NCI-H69 (cell line): ENCODE measurements around the gene SMIM44.
"Not testable (repeated sequence)": the region's sequence is repeated elsewhere in the genome, so short reads cannot be mapped to it uniquely, and the experiment has no call there.

Source experiments
- DNase-seq: peaks from one replicate; lab custom pipeline; 2025; lab: John Stamatoyannopoulos, UW

SMIM44 gene

DNA sequence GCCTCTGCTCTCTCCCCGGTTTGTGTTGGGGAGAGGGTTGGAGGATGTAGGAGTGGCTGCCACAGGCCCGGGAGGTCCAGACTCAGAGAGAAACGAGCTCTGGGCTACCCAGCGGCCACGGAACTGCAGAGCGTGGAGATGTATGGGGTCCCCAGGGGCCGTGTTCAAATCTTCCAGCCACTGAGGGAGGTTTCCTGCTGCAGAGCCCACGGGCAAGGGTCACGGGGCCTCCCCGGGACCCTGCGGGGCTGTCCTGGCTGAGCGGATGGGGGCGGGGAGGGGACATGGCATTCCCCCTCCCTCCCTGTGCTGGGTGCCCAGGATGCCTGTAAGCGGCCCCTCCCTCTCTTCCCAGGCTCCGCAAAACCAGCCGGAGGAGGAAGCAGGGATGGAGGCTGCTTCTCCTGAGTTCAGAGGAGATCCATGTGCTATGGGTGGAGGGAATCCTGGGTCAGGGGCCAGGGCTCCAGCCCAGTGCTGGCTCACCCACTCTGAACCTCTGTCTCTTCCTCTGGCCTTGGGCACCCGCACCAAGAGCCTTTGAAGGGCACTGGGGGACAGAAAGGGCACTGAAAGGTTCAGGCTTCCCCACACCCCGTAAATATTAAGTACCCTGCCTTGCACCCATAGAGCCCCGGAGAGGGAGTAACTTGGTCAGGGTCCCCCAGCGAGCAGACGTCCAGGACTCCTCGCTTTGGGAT, 25.6 kb downstream of the SMIM44 start:
- no peak for DNase-seq

DNA sequence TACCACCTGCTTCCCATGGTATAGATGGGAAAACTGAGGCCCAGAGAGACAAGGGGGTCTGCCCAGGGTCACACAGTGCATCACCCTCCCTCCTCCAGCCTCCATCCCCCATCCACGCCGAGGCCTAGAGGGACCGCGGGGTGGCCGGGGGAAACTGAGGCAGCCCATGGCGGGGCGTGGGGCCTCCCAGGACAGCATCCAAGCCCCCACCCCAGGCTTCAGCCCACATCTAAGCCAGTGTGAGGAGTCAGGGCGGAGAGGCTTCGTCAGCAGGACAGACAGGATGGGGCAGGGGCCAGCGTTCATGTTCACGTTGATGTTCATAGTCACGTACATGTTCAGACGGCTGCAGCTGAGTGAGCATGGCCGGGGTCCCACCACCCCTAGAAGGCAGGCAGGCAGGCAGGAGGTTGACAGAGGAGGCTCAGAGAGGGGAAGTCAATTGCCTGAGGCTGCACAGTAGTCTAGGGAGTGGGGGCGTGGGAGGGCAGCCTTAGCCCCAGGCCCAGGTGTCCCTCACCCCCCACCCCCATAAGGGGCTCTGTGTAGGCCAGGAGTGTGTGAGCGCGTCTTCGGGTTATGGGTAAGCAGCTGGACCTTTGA, 26.2 kb downstream of the SMIM44 start:
- DNase-seq = no peak

DNA sequence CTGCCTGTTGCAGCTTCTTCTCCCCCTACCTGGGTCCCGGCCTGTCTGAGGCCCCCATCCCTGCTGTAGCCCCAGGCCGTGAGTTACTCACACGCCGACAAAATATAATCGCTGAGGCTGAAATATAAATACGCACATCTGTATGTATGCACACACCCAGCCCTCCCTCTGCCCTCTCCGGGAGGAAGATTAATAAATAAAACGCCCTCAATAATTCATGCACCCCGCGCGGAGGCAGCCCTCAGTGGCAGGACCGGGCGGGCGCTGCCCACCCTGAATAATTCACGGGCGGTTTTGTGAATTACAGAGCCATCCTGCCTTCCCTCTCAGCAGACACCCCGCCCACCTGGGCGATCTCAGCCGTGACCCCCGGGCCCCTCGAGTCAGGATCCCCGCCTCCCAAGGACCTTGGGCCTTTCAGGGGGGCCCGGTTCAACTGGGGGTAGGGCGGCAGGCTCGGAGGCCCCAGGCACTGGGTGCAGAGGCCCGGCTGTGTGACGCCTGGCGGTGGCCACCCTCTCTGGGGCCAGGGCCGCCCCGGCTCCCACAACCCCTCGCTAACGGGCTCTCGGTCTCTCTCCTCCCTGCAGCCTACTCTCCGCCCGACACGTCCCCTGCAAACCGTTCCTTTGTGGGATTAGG, 27.2 kb downstream of the SMIM44 start:
- DNase-seq = peak; percentile 35

DNA sequence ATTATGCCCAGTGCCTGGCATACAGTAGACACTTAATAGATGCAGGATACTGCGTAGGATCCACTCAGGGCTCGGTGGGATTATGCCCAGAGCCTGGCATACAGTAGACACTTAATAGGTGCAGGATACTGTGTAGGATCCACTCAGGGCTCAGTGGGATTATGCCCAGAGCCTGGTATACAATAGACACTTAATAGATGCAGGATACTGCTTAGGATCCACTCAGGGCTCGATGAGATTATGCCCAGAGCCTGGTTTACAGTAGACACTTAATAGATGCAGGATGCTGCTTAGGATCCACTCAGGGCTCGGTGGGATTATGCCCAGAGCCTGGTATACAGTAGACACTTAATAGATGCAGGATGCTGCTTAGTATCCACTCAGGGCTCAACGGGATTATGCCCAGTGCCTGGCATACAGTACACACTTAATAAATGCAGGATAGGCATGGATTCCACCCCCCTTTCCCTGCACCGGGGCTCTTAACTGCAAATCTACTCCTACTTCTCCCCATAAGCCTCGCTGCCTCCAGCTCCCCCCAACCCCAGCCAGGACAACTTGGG, 27.8 kb downstream of the SMIM44 start:
- DNase-seq = no peak

- no peak for DNase-seq
Measured at GRCh38 chr19:3454656-3455392, 28.4 kb downstream of the SMIM44 start.

GRCh38 chr19:3453840-3454239, 29.4 kb downstream of the SMIM44 start:
- no peak for DNase-seq

DNA sequence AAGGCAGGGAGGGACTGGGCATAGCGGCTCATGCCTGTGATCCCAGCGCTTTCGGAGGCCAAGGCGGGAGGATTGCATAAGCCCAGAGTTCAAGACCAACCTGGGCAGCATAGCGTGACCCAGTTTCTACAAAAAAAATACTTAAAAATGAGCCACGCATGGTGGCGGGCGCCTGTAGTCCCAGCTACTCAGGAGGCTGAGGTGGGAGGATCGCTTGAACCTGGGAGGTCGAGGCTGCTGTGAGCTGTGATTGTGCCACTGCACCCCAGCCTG, 30.4 kb downstream of the SMIM44 start:
- not testable (repeated sequence) for DNase-seq

DNA sequence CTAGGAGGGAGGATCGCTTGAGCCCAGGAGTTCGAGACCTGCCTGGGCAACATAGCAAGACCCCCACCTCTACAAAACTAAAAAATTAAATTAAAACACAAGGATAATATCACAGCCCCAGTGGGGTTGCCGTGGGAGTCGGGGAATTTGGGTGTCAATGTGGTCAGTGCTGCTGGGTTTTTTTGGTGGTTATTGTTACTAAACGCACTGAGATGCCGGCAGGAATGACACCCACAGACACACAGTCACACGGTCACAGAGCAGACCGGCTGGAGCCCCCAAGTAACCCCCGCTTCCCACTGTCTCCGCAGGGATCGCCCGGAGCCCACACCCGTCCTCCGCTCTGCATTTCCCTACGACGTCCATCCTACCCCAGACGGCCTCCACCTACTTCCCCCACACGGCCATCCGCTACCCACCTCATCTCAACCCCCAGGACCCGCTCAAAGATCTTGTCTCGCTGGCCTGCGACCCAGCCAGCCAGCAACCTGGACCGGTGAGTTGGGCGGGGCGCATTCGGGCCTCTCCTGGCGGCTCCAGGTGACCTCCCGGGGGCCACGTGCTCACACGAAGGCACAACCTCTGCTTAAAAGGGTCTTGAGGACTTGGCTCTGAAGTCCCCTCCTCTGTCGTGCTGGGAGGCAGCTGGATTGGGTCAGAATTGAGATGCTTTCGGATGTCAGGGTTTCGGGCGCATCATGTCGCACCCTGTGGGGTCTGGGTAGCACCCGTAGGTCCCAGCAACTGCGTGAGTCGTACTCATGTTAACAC, 30.9 kb downstream of the SMIM44 start:
- DNase-seq = no peak

DNA sequence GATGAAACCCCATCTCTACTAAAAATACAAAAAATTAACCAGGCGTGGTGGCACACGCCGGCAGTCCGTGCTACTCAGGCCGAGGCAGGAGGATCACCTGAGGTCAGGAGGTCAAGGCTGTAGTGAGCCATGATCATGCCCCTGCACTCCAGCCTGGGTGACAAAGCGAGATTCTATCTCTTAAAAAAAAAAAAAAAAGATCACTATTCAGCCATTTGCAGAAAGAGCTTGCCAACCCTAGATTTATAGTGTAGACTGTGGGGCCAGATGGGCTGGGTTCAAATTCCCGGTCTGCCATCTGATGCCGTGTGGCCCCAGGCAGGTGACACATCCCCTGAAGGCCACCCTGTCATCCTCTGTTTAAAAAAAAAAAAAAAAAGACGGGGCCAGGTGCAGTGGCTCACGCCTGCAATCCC, 31.8 kb downstream of the SMIM44 start:
- DNase-seq = no peak

GRCh38 chr19:3450796-3451411, 32.3 kb downstream of the SMIM44 start:
- DNase-seq = no peak

DNA sequence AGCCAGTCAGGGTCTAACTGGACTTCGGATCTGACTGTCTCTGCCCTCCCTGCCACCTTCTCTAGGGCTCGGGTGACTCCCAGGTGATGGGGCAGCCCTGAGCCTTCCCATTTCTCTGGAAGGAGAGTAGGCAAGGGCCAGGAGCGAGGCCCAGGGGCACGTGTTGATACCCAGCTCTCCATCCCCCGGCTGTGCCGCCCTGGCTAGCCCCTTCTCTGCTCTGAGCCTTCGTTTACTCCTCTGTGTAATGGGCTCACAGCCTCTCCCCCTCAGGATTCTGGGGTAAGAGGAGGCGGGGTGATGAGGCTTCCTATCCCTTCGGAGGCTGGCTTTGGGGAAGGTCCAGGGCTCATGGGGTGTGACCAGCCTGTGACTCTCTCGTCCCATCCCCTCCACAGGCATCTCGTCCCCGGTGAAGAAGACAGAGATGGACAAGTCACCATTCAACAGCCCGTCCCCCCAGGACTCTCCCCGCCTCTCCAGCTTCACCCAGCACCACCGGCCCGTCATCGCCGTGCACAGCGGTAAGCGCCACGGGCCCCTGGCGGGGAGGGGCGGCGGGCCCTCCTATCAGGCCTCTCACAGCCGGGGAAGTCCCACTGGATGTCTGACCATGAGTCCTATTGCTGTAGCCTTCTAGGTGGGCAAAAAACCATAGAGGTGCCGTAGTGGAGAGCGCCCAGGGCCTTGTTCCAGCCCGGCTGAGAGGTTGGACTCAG, 34.5 kb downstream of the SMIM44 start:
- DNase-seq = no peak

DNA sequence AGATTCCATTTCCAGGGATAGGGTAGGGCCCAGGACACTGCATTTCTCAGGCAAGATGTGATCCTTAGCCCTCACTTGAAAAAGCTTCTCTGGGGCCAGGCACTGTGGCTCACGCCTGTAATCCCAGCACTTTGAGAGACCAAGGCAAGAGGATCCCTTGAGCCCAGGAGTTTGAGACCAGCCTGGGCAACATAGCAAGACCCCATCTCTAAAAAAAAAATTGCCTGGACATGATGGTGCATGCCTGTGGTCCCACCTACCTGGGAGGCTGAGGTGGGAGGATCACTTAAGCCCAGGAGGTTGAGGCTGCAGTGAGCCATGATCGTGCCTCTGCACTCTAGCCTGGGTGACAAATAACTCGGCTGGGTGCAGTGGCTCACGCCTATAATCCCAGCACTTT, 36.6 kb downstream of the SMIM44 start:
- DNase-seq = not testable (repeated sequence)

GRCh38 chr19:3444695-3445234, 38.5 kb downstream of the SMIM44 start:
- DNase-seq = no peak

- DNase-seq = peak; percentile 97
Measured at GRCh38 chr19:3443840-3444694, 39.2 kb downstream of the SMIM44 start.

GRCh38 chr19:3442487-3443071, 40.7 kb downstream of the SMIM44 start:
- peak; percentile 47 for DNase-seq

GRCh38 chr19:3441986-3442329, 41.3 kb downstream of the SMIM44 start:
- peak; percentile 61 for DNase-seq

DNA sequence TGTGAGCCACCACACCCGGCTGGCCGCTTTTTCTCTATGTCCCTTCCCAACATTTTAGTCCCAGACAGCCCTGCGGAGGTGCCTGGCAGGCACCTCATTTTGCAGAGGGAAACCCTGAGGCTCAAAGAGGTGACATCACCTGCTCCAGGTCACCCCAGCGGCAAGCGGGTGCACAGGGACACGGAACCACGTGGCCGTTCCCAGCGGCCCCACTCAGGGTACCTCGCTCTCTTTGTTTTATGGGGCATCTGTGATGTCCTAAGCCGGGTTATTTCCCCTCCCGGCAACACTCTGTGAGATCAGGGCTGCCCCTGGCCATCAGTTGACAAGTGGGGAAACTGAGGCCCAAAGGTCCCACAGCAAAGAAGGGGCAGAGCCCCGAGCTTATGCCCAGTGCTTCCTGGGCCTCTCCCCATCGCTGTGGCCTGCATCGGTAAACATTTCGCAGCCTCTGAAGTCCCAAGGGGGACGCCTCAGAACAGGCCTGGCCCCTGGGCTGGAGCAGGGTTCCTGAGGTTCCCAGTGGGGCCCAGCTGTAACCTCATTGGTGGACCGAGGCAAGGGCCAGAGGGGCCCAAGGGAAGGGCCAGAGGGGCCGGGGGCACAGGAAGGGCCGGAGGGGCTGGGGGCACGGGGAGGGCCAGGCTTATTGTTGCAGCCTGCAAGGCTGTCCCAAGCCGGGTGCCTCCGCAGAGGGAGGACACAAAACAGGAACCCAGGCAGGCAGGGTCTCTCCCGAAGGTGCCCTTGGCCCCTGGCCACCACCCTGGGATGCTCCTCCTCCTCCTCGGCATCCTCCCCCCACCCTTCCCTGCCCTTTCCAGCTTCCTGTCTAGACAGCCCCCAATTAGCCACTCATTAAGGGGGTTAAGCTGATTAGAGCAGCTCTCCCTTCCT, 41.9 kb downstream of the SMIM44 start:
- DNase-seq = peak; percentile 69

DNA sequence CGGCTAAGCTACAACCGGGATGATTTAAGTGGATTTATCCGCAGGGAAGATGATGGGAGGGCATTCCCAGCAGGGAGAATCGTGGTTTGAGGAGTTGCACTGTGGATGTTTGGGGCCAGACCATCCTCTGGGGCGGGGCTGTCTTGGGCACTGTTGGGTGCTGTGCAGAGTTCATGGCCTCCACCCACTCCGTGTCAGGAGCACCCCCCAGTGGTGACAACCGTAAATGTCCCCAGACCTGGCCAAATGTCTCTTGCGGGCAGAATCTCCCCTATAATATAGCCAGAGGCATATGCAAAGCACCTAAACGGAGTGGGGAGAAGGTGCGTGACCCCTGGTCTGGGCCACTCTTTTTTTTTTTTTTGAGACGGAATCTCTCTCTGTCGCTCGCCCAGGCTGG, 43.2 kb downstream of the SMIM44 start:
- peak; percentile 51 for DNase-seq
